8988T (cell line): ENCODE data around the gene KIAA0513.
"Not testable (repeated sequence)": the region's sequence is repeated elsewhere in the genome, so short reads cannot be mapped to it uniquely, and the experiment has no call there.

Experiments used
- DNase-seq: peaks from one replicate; pipeline ENCODE4 v3.0.0; 2011

KIAA0513 gene

DNA sequence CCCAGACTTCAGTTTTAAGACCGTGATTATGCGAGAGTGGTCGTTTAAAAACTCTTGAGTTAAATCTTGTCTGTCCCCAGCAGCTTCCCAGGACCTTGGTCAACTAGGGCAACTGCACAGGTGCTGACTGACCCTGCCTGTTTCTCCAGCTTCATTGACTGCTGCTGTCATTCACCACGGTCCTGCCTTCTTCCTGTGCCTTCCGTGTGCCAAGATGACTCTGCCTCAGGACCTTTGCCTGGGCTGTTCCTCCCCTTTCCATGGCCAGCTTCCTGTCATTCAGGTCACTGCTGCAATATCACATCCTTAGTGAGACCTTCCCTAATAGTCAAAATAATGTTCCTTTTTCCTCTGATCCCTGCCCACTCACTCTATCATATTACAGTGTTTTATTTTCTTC lies 3.9 kb downstream of the KIAA0513 start:
- no peak for DNase-seq

DNA sequence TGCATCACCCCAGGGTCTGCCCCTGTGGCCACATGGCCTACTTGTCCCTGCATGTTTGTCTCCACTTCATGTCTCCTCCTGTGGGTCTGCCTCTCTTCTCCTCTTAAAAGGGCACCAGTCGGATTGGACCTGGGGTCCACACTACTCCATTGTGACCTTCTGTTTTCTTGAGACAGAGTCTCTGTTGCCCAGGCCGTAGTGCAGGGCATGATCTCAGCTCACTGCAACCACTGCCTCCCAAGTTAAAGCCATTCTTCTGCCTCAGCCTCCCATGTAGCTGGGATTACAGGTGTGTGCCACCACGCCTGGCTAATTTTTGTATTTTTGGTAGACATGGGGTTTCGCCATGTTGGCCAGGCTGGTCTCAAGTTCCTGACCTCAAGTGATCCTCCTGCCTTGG lies 4.6 kb downstream of the KIAA0513 start:
- not testable (repeated sequence) for DNase-seq

DNA sequence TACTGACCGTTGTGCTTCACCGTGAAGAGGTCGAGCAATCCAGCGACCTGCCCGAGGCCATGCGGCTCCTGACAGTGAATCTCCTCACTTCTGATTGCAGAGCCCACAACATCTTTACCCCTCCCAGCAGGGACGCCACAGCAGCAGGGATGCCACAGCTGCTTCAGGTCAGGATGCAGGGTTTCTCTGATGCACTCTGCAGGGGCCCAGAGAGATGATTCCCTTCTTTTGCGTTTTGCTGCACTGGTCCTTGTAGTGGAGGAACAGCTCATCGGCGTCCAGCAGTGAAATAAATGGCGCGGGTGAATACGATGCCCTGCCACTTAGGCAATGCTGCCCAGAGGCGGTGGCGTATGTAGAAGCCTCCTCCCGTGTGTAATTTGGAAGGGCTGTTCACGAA lies 5.6 kb downstream of the KIAA0513 start:
- DNase-seq: no peak

DNA sequence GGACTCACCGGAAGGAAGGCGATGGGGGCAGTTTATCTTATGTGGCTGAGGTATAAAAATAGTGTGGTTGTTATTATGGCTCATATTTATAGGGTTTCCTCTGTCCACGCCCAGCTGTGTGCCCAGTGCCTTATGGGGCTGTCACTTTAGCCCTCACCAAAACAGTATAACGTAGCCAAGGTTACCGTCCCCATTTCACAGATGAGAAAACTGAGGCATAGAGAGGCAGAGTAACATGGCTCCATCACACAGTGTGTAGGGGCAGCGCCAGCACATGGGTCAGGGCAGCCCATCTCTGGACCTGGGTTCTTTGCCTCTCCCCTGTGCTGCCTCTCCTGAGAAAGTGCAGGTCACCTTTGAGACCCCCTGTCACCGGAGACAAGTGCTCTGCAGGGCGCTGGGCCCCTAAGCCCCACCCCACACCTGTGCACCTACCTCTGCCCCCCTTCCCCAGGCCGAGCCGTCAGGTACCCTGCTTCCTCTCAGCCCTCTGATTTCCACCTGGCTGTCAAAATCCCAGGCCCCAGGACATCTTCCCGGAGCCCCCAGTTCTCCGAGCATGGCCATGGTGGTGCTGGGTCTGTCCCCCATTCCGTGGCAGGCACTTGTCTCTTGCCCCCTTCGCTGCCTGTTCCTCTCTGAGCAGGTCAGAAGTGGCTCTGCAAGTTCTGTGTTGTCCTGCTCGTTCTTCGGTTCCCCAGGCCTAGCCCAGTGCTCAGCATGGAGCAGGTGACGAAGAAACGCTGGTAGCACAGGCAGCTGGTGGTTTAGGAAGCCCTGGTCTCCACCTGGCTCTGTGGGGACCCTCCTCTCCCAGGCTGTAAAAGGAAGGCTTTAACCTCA lies 7.2 kb downstream of the KIAA0513 start:
- DNase-seq: no peak

DNA sequence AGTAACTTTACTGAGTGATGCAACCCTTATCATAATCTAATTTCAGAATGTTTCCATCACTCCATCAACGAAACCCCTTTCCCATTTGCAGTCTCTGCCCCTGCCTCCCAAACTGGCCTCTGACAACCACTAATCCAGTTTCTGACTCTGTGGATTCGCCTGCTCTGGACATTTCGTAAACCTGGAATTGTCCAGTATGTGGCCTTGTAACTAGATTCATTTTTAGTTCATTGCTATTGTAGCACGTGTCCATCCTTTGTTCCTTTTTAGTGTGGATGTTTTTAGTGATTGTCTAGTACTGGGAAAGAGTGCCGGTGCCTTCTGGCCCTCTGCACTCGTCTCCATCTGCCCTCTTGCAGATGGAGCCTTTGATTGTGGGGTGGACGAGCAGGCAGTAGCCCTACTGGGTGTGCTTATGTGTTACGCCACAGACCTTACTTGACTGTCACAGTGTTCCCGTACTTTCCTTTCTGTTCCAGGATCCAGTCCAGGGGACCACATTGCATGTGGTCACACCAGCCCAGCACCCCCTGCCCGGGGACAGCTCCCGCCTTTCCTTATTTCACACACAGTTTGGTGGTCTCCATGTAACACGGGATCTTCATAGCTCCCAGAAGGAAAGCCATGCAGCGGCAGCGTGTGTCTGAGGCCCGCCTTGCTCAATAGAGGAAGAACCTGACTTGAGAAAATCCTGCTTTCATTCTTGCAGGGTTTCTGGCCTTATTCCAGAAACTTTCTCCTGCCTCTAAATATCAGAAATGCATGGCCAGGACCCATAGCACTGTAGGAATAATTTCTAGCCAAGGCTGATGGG lies 8.8 kb downstream of the KIAA0513 start:
- DNase-seq: no peak

DNA sequence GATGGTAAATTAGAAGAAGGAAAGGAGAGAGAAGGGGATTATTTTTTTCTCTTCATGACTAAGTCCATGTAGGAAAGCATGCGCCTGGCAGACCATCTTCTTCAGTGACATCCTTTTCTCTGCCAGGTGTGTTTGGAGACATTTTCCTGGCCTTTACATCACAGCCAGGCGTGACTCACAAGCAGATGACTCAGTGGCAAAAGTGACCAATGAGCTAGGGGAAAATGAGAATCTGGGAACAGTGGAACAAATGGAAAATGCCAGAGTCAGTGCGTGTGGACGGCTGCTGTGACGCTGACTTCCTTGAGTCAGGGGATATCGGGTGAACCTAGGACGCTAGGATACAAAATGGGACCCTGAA lies 9.4 kb downstream of the KIAA0513 start:
- no peak for DNase-seq

DNA sequence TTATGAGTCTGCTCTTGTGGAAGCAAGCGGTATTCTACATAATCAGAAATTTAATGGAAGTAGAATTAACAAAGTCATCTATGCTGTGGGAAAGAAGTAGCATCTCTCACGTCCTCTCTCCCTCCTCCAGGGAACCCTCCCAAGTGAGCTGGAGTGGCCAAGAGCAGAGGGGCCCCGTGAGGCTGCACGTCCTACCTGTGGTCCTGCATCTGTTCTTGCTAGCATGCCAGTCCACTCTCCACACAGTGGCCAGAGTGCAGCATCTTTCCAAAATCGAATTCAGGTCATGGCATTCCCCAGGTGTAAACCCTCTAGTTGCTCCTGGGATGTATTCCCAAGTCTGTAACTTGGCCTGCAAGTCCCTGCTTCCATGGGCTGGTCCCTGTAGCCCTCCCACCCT lies 10.1 kb downstream of the KIAA0513 start:
- DNase-seq: no peak

DNA sequence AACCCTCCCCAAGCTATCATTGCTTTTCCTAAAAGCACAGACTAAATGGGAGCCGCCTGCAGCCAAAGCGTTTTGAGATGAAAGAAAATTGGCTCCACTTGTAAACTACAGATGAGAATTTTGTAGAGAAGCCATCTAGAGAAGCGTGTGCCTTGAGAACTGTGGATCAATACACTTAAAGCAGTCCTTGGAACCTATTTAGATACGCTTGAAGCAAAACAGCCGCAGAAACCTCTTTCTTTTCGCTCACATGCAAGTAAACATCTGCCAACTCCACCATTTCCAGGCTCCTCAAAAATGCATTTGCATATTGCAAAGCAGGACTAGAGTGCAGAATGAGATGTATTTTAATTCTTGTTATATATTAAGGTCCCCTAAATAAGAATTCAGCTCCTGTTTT lies 13.1 kb downstream of the KIAA0513 start:
- no peak for DNase-seq

DNA sequence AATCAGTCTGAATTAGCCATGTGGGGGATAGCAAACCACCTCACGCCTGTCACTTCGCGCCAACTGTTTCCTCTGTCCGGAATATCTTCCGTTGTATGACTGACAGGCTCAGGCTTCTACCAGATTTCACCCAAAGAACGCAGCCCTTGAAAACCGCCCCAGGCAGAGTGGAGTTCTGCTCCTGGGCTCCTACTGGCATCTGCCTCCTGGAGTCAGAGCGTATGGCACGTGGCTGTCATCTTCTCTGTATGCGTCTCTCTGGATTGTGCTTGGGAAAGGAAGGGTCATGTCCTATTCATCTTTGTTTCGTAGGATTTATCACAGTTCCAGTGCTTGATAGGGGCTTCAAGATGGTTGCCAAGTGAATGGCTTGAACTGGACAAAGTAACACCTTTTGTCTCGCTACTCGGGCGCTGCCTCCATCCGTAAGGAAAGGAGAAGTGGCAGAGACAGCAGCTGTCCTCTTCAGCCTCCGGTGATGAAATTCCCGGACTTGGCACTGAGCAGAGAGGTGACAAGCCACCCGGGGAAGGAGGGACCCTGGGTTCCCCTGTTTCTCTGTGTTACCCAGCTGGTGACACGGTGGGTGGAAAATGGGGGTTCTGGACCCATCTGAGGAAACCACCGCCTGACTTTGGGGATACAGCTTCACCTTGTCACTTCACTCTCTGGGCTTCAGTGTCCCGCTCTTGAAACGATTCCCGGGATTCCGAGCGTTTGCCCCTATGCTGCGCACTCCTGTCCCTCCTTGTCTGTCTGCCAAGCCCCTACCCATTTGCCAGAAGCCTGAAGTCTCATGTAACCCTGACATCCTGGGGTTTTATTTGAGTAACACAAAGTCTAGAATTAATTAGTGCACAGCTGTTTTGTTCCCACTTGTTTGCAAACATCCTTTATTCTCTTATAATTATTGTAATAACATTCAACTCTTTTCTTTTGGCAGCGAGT lies 13.9 kb downstream of the KIAA0513 start:
- no peak for DNase-seq

DNA sequence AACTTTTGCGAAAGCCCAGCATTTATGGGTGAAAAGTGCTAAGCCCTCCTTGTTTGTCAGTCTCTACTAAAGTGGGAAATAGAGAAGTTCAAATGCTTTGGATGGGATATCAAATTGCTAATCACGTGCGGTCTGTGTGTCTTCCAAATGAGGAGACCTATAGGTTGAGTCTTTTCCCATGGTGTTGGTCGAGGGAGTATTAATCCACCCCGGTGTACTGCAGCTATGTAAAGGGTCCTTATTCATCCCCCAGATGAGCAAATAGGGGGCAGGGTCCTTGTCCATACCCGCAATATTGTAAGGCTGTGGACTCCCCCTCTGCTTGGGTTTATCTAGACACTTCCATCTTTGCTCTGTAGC lies 14.6 kb downstream of the KIAA0513 start:
- no peak for DNase-seq

DNA sequence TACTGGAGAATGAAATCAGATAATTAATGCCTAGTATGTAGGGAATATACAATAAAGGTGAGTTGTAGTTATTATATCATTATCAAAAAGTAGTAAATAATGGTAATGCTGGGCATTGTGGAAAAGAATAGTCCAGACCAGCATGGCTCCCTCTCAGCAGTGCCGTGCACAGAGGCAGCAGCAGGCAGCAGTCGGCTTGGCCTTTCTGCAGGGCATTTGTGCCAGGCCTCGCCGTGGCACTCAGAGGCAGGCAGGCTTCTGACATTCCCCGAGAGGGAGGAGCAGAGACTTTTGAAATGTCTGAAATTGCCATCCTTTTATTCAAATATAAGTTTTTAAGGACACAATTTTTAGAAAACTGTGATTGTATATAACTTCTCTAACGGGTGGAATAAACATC lies 15.0 kb downstream of the KIAA0513 start:
- DNase-seq: no peak

DNA sequence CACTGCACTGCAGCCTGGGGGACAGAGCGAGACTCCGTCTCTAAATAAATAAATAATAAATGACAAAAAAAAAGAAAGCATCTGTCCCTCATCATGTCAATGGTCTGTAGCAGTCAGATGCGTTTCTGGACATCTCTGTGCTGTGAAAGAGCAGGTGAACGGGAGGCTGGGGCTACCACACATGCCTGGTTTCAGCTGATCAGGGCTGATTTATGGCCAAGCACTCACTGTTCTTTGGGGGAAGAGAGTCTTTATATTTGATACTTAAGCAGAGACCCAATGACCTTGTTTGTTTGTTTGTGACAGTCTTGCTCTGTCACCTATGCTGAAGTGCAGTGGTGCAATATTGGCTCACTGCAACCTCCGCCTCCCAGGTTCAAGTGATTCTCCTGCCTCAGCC lies 17.5 kb downstream of the KIAA0513 start:
- no peak for DNase-seq

DNA sequence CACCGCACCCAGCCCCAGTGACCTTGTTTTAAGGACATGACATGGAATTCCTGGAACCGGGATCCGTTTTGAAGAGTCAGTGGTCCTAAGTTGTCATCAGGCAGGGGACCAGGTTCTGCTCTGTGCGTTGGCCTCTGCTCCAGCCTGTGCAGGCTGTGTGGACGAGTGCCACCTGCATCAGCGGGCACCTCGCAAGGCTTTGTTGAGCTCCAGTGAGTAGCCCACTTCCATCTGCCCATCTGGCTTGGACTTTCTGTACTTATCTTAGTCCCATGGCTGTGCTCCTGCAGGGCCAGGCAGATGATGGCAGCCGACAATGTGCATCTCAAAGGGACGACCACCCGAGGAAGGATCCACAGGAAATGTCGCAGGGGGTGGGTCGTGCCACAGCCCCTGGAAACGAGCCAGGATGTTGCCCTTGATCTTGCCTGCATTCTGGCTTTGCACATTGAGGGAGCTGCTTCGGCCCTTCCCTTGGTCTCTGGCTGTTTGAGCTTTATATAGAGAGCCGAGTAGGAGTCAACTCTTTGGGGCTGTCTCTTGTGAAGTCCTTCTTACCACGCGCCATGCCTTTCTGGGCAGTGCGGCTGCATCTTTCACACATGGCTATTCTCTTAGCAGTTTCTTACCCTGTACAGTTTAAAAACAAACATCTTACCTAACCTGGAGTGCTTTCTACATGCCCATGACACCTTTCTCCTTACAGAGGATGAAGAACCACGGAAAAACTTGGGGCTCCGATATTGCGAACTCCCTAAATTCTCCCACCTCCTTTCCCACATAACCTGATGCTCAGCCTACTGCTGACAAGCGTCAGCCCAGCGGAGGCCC lies 18.3 kb downstream of the KIAA0513 start:
- no peak for DNase-seq

DNA sequence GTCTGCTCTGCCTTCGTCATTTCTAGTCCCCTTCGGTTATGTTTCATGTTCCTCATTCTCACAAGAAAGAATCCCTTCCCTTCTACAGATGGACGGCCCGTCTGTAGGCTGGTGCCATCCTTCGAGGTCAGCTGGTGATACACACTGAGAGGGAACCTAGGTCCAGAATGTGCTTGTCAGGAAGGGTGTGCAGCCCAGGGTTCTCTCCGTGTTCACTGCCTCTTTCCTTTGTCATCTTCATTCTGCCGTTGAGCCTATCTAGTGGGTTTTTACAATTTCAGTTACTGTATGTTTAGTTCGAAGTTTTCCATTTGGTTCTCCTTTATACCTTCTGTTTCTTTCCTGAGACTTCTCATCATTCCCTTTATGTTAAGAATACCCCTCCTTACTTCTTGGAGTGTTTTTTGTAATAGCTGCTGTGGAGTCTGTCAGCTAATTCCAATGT lies 18.9 kb downstream of the KIAA0513 start:
- no peak for DNase-seq

DNA sequence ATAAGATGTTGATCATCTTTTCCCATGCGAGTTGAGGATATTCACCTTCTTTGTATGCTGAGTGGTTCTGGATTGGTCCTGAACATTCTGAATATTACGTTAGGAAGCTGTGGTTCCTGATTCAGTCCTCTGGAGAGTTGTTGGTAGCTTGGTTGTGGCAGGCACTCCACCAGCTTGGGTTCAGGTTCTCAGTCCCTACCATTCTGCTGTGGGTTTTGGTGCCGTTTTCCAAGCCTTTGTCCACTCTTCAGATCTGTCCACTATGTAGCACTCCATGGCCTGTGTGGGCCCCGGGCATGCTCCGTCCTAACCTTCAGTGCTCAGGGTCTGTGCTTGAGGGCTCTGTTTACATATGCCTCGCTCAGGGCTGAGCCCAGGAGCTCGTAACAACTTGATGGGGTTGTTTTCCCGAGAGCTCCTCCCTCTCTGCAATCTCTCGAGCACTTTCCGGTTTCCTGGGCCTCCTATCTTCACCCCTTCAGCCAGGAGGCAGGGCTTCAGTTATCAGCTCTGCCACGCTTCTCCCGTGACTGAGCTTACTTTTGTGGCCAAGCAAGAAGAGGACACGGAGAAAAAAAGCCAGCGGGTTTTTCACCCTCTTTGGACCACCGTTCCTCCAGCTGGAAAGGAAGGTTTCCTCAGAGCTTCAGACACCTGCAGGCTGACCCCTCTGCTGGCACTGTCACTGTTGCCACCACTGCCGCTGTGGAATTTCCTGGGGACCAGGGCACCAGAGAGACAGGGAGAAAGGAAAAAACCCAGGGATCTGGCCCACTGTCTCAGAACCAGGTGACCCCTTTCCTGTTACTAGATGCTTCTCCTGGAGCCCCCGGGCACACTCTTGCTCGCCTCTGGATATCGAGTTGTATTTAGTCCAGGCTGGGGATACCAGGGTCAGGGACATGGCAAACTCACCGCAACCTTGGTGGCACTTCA lies 19.6 kb downstream of the KIAA0513 start:
- DNase-seq: no peak

DNA sequence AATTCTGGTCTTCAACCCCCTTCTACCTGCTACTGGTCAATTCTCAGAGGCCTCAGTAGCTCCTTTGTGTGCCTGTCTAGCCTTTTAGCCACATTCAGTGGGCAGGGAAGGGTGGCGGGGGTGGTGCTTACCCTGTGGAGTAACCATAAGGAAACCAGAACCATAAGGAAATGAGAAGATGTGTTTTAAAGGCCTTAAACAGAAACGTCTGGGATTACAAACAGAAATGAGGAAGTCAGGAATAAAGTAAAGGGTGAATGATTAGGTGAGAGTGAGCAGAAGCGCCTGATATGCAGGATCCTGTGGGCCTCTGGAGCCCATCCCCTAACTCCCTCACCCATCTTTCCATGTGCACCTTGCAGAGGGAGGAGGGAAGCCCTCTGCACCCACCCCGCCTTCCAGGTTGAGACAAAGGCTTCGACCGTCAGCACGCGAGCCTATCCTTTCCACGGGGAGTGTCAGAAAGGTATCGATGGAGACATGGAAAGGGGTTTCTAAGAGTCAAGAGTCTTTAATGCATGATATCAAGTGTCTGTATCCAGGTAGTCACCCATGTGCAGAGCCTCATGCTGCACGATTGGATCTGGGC lies 20.4 kb downstream of the KIAA0513 start:
- no peak for DNase-seq

DNA sequence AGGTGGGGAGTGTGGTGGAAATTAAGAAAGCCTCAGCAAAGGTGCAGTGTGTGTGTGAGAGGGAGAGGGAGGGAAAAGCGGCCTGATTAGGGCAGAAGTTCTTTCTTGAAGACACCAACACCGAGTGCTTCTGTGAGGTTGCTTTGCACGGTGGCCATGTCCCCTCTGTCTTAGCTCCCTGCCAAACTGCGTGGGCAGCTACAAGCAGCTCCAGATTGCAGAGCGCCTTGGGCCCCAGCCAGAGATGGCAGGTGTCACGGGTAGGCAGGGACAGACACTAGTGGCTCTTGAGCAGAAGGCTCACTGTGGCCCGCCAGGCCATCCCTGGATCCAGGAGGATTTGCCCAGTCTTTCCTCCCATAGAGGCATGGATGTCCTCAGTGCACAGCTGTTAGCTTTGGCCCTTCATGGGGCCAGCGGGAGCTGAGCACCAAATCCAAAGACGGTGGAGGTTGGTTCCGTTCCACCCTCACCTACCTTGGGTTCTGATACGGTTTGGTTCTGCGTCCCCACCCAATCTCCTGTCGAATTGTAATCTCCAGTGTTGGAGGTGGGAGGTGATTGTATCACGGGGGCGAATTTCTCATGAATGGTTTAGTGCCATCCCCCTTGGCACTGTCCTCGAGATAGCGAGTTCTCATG lies 21.4 kb downstream of the KIAA0513 start:
- no peak for DNase-seq

DNA sequence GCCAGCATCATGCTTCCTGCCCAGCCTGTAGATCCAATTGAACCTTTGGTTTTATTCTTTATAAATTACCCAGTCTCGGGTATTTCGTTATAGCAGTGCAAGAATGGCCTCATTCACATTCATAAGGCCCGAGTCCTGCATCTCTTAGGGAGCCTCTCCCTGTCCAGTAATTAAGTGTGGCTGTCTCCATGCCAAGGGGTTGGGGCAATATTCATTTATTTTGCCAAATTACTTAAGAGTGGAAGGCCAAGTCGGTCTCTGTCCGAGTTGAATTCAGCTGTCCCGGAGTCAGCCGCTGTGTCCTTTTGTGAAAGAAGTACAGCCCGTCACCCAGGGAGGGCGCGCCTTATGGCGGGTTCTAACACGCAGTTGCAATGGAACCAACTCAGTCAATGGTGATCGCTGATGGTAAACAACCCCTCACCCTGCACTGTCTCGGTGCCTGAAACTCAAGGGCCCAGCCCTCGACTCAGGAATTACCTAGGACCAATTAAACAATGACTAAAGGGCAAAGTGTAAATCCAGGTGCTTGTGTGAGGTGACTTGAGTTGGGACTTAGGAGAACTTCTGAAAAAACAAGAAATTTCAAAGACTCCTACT lies 22.2 kb downstream of the KIAA0513 start:
- DNase-seq: no peak

DNA sequence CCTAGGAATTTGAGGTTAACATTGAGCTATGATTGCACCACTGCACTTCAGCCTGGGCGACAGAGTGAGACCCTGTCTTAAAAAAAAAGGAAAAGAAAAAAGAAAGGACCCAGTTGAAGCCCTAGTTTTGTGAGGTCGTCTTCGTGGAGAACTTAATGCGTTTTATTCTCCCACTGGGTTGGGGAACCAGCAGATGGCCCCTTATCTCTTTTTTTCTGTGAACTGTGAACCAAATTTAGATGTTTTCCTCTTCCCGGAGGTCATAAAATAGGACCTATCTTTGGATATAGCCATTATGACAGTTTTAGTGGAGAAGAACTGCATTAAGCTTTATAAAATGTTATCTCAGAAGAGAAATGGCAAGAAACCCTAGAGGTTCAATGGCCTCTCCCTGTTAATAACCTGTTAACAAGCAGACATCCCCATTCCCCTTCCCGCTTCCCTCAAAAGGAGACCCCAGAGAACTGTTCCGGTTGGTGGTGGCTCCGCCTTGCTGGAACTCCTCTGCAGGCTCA lies 23.5 kb downstream of the KIAA0513 start:
- no peak for DNase-seq

DNA sequence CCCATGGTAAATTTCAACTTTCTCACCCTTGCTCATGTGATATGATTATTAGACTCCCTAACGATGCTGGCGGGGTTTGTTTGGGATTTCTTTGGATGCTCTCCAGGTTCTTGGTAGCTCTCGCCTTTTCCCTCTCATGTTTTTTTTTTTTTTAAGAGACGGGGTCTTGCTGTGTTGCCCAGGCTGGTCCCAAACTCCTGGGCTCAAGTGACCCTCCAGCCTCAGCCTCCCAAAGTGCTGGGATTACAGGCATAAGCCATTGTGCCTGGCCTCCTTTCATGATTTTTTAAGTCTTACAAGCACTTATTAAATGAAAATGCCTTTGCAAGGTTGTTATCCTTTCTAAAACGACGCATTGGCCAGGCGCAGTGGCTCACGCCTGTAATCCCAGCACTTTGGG lies 24.1 kb downstream of the KIAA0513 start:
- no peak for DNase-seq
